K562 (cell line): ENCODE data around the gene ADAM10. TPM values are rescaled to one million over a fixed set of nuclear protein-coding genes. Genes with fewer than 3 reads are reported as not detected.

ENCODE experiments used
- BRCA1 ChIP-seq, 2 experiments: fragments of 450-650 bp in 1 of 2; sonication (generic) in 1 of 2; formaldehyde crosslinking in 1 of 2; IDR thresholded peaks; 2 replicates each; pipeline versions ENCODE4 v1.5.0 to v1.6.1; 2017 to 2020; ENCODE audit warnings: mild to moderate bottlenecking in 1 of 2, missing genetic modification reagents in 1 of 2
- CCNT2 ChIP-seq: IDR thresholded peaks from 2 replicates; pipeline ENCODE4 v1.6.1; 2011; ENCODE audit warnings: borderline replicate concordance, low read depth, mild to moderate bottlenecking, moderate library complexity, mixed read lengths, low read length; ENCODE audit not compliant: insufficient read length; ENCODE audit errors: extremely low read depth
- DACH1 ChIP-seq: fragments of 450-650 bp; IDR thresholded peaks from 2 replicates; pipeline ENCODE4 v1.6.1; 2018; ENCODE audit not compliant: partially characterized antibody
- HOXB6 ChIP-seq: fragments of 250-450 bp; sonication (Bioruptor Pico); IDR thresholded peaks from 2 replicates; pipeline ENCODE4 v1.5.1; 2022; ENCODE audit warnings: mild to moderate bottlenecking, borderline replicate concordance
- NR2F6 ChIP-seq: fragments of 450-650 bp; formaldehyde crosslinking; IDR thresholded peaks from 2 replicates; pipeline ENCODE4 v1.4.0; 2020; ENCODE audit warnings: mild to moderate bottlenecking
- PCBP1 ChIP-seq: fragments of 200-400 bp; formaldehyde crosslinking; IDR thresholded peaks from 2 replicates; pipeline ENCODE4 v1.6.1; 2018; ENCODE audit warnings: mild to moderate bottlenecking, low read depth, low read length; ENCODE audit not compliant: poor library complexity, severe bottlenecking
- RCOR1 ChIP-seq, 2 experiments: IDR thresholded peaks; 2 replicates each; pipeline ENCODE4 v1.6.1; 2012; ENCODE audit warnings: low read depth in 2 of 2, low read length in 2 of 2, borderline replicate concordance in 1 of 2, improper control_type of control experiment in 1 of 2
- SIN3A ChIP-seq, 2 experiments: fragments of 150-350 bp in 1 of 2; IDR thresholded peaks; 2 replicates each; pipeline ENCODE4 v1.6.1; 2011 to 2016; ENCODE audit warnings: borderline replicate concordance in 2 of 2, low read depth in 2 of 2, low read length in 2 of 2, mild to moderate bottlenecking in 2 of 2, moderate library complexity in 2 of 2; ENCODE audit not compliant: control insufficient read depth in 1 of 2
- STAT5B ChIP-seq: fragments of 250-450 bp; sonication (Bioruptor Pico); IDR thresholded peaks from 2 replicates; pipeline ENCODE4 v1.8.0; 2021; ENCODE audit warnings: mild to moderate bottlenecking, inconsistent platforms
- ZFX ChIP-seq: sonication (generic); formaldehyde crosslinking; IDR thresholded peaks from 2 replicates; pipeline ENCODE4 v1.8.0; 2022; ENCODE audit warnings: mild to moderate bottlenecking, missing genetic modification reagents, moderate library complexity
- ZNF263 ChIP-seq: sonication (generic); formaldehyde crosslinking; IDR thresholded peaks from 2 replicates; pipeline ENCODE4 v1.8.0; 2022; ENCODE audit warnings: mild to moderate bottlenecking, missing genetic modification reagents, borderline replicate concordance
- ZNF384 ChIP-seq: IDR thresholded peaks from 2 replicates; pipeline ENCODE4 v1.6.1; 2012; ENCODE audit warnings: low read depth, low read length, improper control_type of control experiment
- ZNF699 ChIP-seq: fragments of 250-450 bp; sonication (Bioruptor Pico); IDR thresholded peaks from 2 replicates; pipeline ENCODE4 v1.8.0; 2021; ENCODE audit warnings: mild to moderate bottlenecking, moderate library complexity; ENCODE audit not compliant: insufficient replicate concordance
- ZNF717 ChIP-seq: fragments of 250-450 bp; sonication (Bioruptor Pico); IDR thresholded peaks from 2 replicates; pipeline ENCODE4 v1.5.0; 2021
- polyA plus RNA-seq, 8 experiments: library from polyadenylated mRNA; depleted of rRNA in 4 of 8; stranded (reverse) in 5 of 8; unstranded in 3 of 8; fragments of >200 nt; fragmentation: Nextera tagmentation in 2 of 8; fragmentation: Illumina TruSeq in 1 of 8; extraction: Ambion mirVana in 2 of 8; extraction: Trizol in 1 of 8; gene quantifications; 2 replicates each; pipeline versions ENCODE4 v1.2.1 to v1.2.3, GENCODE V29; 2011 to 2014; ENCODE audit warnings: inconsistent platforms in 1 of 8, missing spikeins in 1 of 8
- total RNA-seq, 7 experiments: library from RNA; depleted of rRNA in 6 of 7; stranded (reverse); fragments of >200 nt in 6 of 7; fragmentation: Illumina TruSeq in 2 of 7; extraction: Trizol in 2 of 7; gene quantifications; 2 replicates each; pipeline versions ENCODE4 v1.2.1 to v1.2.3, GENCODE V29; 2011 to 2021; ENCODE audit warnings: low replicate concordance in 1 of 7
- TF ChIP-seq, protein P1 (sequence below): fragments of 450-650 bp; IDR thresholded peaks from 2 replicates; pipeline ENCODE4 v1.6.1; 2016; ENCODE audit warnings: missing biosample characterization, missing genetic modification characterization
- TF ChIP-seq, protein P2 (sequence below): sonication (generic); formaldehyde crosslinking; IDR thresholded peaks from 2 replicates; pipeline ENCODE4 v1.9.0; 2022; ENCODE audit warnings: mild to moderate bottlenecking, missing genetic modification reagents
- TF ChIP-seq, protein P3 (sequence below): fragments of 450-650 bp; IDR thresholded peaks from one replicate; pipeline ENCODE4 v1.6.1; 2018; ENCODE audit warnings: mild to moderate bottlenecking, moderate library complexity; ENCODE audit not compliant: partially characterized antibody
- TF ChIP-seq, protein P4 (sequence below): IDR thresholded peaks from 2 replicates; pipeline ENCODE4 v1.6.1; 2011; ENCODE audit warnings: borderline replicate concordance, low read depth, mild to moderate bottlenecking, moderate library complexity, low read length; ENCODE audit not compliant: insufficient read depth, poor library complexity, severe bottlenecking
- TF ChIP-seq, protein P5 (sequence below): IDR thresholded peaks from 3 replicates; pipeline ENCODE4 v1.6.1; 2011; ENCODE audit warnings: borderline replicate concordance, mild to moderate bottlenecking; ENCODE audit not compliant: insufficient read length, insufficient read depth

ADAM10 gene
- total and polyA plus RNA-seq, 9 of the 15 experiments (the other 6 are each of a cell fraction or from before 2014, with no cell fraction given), result 11.9 to 152 (median 57.3) TPM

DNA sequence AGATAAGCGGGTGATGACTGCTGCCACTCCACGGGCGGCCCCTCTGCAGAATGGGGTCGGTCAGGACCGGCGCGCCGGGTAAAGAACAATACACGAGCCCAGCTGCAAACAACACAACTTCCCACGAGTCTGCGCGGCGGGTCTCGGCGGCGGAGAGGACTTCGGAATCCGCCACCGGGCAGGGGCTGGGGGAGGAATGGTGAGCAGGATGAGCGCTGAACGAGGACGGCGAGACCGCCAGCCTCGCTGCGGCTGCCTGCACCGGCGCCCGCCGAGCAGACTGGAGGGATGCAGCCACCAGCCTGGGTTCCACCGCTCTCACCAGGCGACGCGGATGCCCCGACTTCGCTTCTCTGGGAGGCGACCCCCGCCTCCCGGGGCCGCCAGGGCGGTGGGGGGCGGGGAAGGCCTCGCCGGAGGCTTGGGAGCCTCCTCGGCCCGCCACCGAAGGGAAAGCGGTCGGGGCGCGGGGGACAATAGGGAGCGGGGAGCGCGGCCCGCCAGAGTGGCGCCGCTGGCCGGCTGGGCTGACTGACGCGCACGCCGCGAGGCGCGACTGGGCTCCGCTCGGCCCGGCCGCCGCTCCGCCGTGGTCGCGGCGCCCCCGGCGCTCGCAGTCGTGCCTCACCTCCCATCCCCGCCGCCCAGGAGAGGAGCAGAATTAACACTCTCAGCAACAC, 515 bp downstream of the ADAM10 start (continued):
- TF ChIP-seq, protein P1, sequence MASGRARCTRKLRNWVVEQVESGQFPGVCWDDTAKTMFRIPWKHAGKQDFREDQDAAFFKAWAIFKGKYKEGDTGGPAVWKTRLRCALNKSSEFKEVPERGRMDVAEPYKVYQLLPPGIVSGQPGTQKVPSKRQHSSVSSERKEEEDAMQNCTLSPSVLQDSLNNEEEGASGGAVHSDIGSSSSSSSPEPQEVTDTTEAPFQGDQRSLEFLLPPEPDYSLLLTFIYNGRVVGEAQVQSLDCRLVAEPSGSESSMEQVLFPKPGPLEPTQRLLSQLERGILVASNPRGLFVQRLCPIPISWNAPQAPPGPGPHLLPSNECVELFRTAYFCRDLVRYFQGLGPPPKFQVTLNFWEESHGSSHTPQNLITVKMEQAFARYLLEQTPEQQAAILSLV, result no peak
- TF ChIP-seq ZNF384 (no peak), BRCA1 (IDR thresholded peaks at IDR 0.05) (no peak), BRCA1 (CRISPR knock-in tag; IDR thresholded peaks at IDR 0.05) (no peak), NR2F6 (CRISPR knock-in tag) (0 out of 2 replicates have a peak, but pooled peaks have one; percentile 33), PCBP1 (no peak), RCOR1 (IDR thresholded peaks at IDR 0.05; ENCODE audit: borderline replicate concordance in 1 of 2, low read depth in 2 of 2, low read length in 2 of 2) (no peak), ZNF699 (CRISPR knock-in tag) (no peak), ZFX (CRISPR knock-in tag) (peak; percentile 69), ZNF717 (CRISPR knock-in tag) (no peak), STAT5B (CRISPR knock-in tag) (no peak), DACH1 (no peak), SIN3A (IDR thresholded peaks at IDR 0.05; ENCODE audit: borderline replicate concordance in 2 of 2, control insufficient read depth in 1 of 2, low read depth in 2 of 2, low read length in 2 of 2) (peak in 1 of 2 experiments; percentile 56; a peak in 1 of 4 replicates), HOXB6 (no peak), CCNT2 (peak; percentile 43), ZNF263 (CRISPR knock-in tag) (0 out of 2 replicates have a peak, but pooled peaks have one; percentile 9)
- TF ChIP-seq, protein P2, sequence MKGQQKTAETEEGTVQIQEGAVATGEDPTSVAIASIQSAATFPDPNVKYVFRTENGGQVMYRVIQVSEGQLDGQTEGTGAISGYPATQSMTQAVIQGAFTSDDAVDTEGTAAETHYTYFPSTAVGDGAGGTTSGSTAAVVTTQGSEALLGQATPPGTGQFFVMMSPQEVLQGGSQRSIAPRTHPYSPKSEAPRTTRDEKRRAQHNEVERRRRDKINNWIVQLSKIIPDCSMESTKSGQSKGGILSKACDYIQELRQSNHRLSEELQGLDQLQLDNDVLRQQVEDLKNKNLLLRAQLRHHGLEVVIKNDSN (CRISPR knock-in tag), result 0 out of 2 replicates have a peak, but pooled peaks have one; percentile 14
- TF ChIP-seq, protein P3, sequence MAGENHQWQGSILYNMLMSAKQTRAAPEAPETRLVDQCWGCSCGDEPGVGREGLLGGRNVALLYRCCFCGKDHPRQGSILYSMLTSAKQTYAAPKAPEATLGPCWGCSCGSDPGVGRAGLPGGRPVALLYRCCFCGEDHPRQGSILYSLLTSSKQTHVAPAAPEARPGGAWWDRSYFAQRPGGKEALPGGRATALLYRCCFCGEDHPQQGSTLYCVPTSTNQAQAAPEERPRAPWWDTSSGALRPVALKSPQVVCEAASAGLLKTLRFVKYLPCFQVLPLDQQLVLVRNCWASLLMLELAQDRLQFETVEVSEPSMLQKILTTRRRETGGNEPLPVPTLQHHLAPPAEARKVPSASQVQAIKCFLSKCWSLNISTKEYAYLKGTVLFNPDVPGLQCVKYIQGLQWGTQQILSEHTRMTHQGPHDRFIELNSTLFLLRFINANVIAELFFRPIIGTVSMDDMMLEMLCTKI, result no peak
- TF ChIP-seq, protein P4, sequence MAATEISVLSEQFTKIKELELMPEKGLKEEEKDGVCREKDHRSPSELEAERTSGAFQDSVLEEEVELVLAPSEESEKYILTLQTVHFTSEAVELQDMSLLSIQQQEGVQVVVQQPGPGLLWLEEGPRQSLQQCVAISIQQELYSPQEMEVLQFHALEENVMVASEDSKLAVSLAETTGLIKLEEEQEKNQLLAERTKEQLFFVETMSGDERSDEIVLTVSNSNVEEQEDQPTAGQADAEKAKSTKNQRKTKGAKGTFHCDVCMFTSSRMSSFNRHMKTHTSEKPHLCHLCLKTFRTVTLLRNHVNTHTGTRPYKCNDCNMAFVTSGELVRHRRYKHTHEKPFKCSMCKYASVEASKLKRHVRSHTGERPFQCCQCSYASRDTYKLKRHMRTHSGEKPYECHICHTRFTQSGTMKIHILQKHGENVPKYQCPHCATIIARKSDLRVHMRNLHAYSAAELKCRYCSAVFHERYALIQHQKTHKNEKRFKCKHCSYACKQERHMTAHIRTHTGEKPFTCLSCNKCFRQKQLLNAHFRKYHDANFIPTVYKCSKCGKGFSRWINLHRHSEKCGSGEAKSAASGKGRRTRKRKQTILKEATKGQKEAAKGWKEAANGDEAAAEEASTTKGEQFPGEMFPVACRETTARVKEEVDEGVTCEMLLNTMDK, result peak; percentile 65
- TF ChIP-seq, protein P5, sequence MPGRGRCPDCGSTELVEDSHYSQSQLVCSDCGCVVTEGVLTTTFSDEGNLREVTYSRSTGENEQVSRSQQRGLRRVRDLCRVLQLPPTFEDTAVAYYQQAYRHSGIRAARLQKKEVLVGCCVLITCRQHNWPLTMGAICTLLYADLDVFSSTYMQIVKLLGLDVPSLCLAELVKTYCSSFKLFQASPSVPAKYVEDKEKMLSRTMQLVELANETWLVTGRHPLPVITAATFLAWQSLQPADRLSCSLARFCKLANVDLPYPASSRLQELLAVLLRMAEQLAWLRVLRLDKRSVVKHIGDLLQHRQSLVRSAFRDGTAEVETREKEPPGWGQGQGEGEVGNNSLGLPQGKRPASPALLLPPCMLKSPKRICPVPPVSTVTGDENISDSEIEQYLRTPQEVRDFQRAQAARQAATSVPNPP, result no peak
